HG02588 (cell line): Measurements from ENCODE around the gene CDC37L1.

Source experiments
- ATAC-seq: cut with Tn5 transposase; IDR thresholded peaks from one replicate; pipeline ENCODE4 v1.9.1; 2021; ENCODE audit warnings: mild to moderate bottlenecking, moderate library complexity; ENCODE audit not compliant: unreplicated experiment

CDC37L1 gene

GRCh38 chr9:4709380-4709779 is 30.0 kb downstream of the CDC37L1 start:
- ATAC-seq = no peak

GRCh38 chr9:4713849-4714248 is 34.5 kb downstream of the CDC37L1 start:
- ATAC-seq = no peak

DNA sequence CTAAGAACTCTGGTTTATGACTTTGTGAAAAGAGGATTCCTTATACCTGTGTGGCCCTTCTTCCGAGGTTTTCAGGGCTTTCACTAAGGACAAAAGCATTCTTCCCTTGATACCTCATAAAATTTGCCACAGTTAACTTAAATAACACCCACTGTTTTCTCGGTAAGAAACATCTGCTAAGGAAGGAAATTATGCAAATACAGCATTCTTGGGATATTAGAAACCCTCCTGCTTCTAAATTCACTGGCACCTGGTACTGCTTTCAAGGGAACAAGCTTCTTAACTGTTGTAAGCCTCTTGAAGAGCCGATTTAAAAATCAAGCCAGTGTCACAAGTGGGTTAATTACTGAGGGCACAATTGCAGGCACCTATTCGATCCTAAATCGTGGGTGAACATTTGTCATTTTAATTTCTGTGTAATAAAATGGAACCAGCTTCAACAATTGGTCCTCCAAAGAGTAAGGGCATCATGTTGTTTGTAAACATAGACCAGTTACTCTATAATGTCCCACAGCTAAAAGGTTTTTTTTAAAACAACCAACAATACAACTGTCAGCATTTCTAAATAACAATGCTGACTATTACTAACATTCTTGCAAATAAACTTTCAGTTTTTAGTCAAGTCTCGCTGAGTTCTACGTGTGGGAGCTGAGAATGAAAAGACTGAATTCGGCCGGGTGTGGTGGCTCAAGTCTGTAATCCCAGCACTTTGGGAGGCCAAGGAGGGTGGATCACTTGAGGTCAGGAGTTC is 35.1 kb downstream of the CDC37L1 start:
- no peak for ATAC-seq

DNA sequence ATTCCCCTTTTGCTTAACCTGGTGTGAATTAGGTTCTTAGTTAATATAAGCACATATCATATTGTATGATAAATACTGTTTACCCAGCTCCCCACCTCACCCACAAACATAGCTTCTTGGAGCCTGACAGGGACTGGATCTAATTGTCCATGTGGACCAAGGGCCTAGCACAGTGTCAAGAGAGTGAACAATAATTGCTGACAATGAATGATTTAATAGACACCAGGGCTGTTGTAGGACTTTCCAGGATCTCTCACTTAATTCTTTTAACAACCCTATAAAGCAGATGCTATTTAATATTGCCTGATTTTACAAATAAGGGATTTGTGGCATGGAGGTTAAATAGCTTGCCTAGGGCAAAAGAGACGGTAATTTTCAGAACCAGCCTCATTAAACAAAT is 36.8 kb downstream of the CDC37L1 start:
- ATAC-seq = no peak

- ATAC-seq = no peak
These were observed 38.4 kb downstream of the CDC37L1 start for GRCh38 chr9:4717815-4718214.

GRCh38 chr9:4718911-4719310 is 39.5 kb downstream of the CDC37L1 start:
- ATAC-seq = no peak

DNA sequence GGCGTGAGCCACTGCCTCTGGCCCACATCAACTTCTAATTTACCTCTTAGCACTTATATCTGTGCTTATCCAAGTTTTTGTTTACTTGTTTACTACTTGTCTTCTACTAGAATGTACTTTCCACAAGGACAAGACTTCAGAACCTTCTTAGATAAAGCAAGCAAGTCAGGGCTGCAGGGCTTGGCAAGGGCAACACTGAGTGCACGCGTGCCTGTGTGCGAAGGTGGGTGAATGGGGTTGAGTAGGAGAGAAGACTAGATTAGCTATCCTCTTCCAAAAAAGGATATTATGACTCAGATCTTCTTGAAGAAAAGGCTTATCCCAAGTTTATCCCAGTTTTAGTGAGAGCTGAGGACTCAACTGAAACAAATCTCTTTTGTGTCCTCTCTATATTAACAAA is 42.4 kb downstream of the CDC37L1 start:
- no peak for ATAC-seq

DNA sequence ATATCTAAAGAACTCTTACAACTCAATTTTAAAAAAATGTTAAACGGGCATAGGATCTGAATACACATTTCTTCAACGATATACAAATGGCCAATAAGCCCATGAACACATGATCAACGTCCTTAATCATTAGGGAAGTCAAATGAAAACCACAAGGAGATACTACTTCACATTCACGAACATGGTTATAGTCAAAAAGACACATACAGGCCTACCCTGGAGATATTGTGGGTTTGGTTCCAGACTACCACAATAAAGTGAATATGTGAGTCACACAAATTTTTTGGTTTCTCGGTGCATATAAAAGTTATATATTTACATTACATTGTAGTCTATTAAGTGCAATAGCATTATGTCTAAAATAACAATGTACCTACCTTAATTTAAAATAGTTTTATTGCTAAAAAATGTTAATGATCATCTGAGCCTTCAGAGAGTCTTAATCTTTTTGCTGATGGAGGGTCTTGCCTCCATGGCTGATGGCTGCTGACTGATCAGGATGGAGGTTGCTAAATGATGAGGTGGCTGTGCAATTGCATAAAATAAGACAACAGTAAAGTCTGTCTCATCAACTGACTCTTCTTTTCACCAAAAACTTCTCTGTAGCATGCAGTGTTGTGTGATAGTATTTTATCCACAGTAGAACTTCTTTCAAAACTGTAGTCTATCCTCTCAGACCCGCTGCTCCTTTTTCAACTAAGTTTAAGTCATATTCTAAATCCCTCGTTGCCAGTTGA is 46.5 kb downstream of the CDC37L1 start:
- ATAC-seq = no peak

- no peak for ATAC-seq
These were observed 48.2 kb downstream of the CDC37L1 start for GRCh38 chr9:4727593-4727992.

- no peak for ATAC-seq
These were observed 53.5 kb downstream of the CDC37L1 start for GRCh38 chr9:4732890-4733289.

DNA sequence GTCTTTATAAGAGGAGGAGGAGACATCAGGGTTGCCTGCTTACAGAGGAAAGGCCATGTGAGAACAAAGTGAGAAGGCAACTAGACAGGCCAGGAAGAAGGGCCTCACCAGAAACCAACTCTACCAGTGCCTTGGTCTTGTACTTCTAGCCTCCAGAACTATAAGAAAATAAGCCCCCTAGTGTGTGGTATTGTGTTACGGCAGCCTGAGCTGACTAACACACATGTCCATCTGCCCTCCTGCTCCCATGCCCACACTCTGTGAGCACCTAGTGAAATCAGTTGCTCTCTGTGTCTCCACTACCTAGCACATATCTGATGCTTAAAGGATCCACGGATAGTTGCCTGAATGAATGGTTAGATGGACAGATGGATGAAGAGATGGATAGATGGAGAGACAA is 54.8 kb downstream of the CDC37L1 start:
- ATAC-seq = no peak

DNA sequence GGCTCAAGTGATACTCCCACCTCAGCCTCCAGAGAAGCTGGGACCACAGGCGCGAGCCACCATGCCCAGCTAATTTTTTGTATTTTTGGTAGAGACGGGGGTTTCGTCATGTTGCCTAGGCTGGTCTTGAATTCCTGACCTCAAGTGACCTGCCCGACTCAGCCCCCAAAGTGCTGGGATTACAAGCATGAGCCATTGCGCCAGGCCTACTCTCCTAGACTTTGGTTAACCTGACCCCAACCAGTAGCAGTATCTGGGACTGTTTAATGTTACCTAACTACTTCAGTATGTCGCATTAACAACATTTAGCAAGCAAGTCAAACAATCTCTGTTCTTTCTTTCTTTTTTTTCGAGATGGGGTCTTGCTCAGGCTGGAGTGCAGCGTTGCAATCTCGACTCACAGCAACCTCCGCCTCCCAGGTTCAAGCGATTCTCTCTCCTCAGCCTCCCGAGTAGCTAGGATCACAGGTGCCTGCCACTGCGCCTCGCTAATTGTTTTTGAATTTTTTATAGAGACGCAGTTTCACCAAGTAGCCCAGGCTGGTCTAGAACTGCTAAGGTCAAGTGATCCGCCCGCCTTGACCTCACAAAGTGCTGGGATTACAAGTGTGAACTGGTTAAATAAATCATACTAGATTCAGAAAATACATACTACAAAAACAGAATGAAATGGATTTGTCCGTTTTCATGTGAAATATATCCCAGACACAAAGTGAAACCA is 59.7 kb downstream of the CDC37L1 start:
- ATAC-seq = no peak

DNA sequence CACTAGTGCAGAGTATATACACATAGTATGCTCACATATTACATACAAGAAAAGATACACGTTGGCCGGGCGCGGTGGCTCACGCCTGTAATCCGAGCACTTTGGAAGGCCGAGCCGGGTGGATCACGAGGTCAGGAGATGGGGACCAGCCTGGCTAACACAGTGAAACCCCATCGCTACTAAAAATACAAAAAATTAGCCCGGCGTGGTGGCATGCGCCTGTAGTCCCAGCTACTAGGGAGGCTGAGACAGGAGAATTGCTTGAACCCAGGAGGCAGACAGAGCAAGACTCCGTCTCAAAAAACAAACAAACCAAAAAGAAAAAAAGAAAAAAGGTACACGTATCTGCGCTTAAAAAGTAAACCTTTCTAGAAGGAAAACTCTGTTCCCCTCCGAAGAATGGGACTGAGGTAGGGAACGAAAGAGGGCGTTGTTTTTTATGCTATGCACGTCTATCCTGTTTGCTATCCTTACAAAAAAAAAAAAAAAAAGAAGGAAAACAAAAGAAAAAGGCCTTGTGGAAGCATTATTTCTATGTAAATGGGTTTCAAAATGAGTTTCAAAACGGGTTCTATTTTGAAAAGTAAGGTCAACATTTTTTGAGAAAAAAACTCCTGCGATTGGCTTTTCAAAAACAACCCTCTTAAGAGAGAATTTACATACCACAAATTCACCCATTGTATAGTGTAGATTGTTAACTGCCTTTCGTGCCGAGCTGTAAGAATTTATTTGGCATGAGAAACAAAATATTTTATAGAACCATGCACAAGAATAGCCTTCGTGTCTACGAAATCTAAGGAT is 60.4 kb downstream of the CDC37L1 start:
- ATAC-seq = no peak

GRCh38 chr9:4740388-4740637 is 60.9 kb downstream of the CDC37L1 start:
- no peak for ATAC-seq

DNA sequence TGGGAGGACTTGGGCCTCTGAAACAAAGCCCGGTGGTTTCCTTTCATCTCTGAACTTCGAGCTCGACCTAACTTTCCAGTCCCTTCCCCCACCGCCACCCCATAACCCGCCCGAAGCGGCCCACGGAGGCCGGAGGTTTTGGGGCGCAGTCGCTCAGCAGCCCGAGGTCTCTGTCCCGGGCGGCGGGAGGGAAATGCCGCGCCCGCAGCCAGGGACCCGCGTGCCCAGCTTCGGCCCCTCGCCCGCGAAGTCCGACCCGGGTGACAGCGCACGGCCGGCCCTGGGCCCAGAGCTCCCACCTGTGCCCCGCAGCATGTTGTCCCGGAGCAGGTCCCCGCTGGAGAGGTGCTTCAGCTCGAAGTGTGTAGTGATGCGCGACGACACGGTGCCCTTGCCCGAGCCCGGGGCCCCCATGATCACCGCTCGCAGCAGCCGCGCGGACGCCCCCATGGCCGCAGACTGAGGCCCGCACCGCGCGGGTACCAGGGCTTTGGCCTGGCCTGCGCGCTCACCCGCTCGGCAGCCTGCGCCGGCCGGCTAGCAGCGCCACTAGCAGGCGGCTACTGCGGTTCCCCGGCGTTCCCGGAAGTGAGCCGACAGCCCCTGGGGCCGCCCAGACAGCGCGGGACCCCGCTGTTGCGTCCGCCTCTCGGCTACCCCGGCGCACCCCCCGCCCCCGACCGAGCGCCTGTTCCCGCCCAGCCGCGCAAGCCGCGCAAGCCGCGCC is 61.4 kb downstream of the CDC37L1 start, which contains the start of gene AK3:
Gene AK3 (minus strand): TSS at position 565 of the 727 bp plus-strand sequence. CDS start 115 bp downstream, at position 450.
- peak; percentile 88 for ATAC-seq

- no peak for ATAC-seq
These were observed 62.2 kb downstream of the CDC37L1 start for GRCh38 chr9:4741365-4742089.

GRCh38 chr9:4742246-4742645 is 62.9 kb downstream of the CDC37L1 start:
- no peak for ATAC-seq

DNA sequence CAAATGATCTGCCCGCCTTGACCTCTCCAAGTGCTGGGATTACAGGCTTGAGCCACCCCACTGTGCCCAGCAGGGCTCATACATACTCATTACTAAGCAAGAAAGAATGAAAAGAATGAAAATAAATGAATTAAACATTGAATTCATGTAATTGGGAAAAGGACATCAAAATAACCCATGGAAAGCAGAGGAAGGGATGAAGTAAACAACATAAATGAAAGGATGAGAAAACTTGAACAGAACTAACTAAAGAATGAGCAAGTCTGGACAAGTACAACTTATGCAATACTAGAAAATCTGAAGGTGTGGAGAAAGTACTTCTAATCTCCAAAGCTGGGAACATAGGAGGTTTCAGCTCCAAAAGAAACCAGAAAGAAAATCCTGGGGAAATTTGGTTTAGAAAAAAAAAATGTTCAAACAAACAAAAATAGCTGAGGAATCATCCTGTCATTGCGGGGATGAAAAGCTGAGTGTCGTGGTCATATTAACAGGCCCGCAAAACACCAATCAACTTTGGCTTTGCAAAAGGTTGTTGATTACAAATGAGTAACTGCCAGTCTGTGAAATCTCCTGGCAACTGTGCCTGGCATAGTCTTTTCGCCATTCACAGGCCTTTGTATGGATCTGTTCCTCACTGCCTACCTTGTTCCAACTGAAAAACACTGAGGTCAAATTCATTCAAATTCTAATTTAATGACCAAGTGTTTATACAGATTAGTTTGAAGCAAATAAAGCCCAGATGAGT is 63.9 kb downstream of the CDC37L1 start:
- ATAC-seq = no peak
